H1 (cell line): ENCODE results near the gene AUH. TPM values are rescaled to one million over a fixed set of nuclear protein-coding genes. Genes with fewer than 3 reads are reported as not detected.

Experiments used
- CTCF ChIA-PET: fragments of 300-600 bp; sonication (Branson Sonifier 250); formaldehyde crosslinking; loops from one replicate; lab custom pipeline; 2021; ENCODE audit not compliant: partially characterized antibody; lab: Charles Lee
- POLR2A ChIA-PET: fragments of 300-600 bp; sonication (Branson Sonifier 250); formaldehyde crosslinking; loops from one replicate; lab custom pipeline; 2021; ENCODE audit warnings: inconsistent platforms; ENCODE audit not compliant: partially characterized antibody; lab: Charles Lee
- DNase-seq, 2 experiments: peaks; one replicate each; pipeline versions ENCODE4 v3.0.0 to v3.0.0-alpha.2; 2010 to 2022; ENCODE audit warnings: low spot score in 2 of 2, low read depth in 1 of 2, mixed read lengths in 1 of 2
- FAIRE-seq: peaks from 2 replicates; lab custom pipeline; 2011; peaks lifted over from hg19 to GRCh38; lab: Jason Lieb, UNC
- H2AFZ ChIP-seq: 2 replicates; pipeline ENCODE4 v1.8.1; 2012; ENCODE audit warnings: low read length, inconsistent platforms
- H2AK5ac ChIP-seq: 2 replicates; pipeline ENCODE4 v1.6.1; 2013; ENCODE audit warnings: low read depth, low read length
- H2BK120ac ChIP-seq: replicated peaks from 2 replicates; pipeline ENCODE3; 2013; ENCODE audit warnings: low read depth, low read length, inconsistent platforms
- H2BK12ac ChIP-seq: 2 replicates; pipeline ENCODE4 v1.6.1; 2013; ENCODE audit warnings: low read depth, low read length
- H2BK15ac ChIP-seq: 2 replicates; pipeline ENCODE4 v1.6.1; 2013; ENCODE audit warnings: low read length
- H2BK20ac ChIP-seq: 2 replicates; pipeline ENCODE4 v1.6.1; 2013; ENCODE audit warnings: low read length
- H2BK5ac ChIP-seq: 2 replicates; pipeline ENCODE4 v1.6.1; 2013; ENCODE audit warnings: low read depth, low read length
- H3K14ac ChIP-seq: 2 replicates; pipeline ENCODE4 v1.6.1; 2013; ENCODE audit warnings: inconsistent platforms; ENCODE audit not compliant: insufficient read length
- H3K18ac ChIP-seq: 2 replicates; pipeline ENCODE4 v1.6.1; 2013; ENCODE audit warnings: low read length; ENCODE audit errors: extremely low read depth
- H3K23ac ChIP-seq: 2 replicates; pipeline ENCODE4 v1.6.1; 2013; ENCODE audit warnings: inconsistent platforms; ENCODE audit not compliant: insufficient read length
- H3K23me2 ChIP-seq: 2 replicates; pipeline ENCODE4 v1.6.1; 2013; ENCODE audit warnings: low read depth, low read length
- H3K27ac ChIP-seq: 2 replicates; pipeline ENCODE4 v1.6.1; 2011; ENCODE audit warnings: low read depth, low read length, inconsistent platforms
- H3K27me3 ChIP-seq, 4 experiments: replicated peaks in 1 of 4; 1 replicate in 1 of 4; 2 replicates in 3 of 4; pipeline versions ENCODE4 v1.6.1 to v1.8.1; 2011 to 2013; ENCODE audit warnings: low read length in 3 of 4, mild to moderate bottlenecking in 3 of 4, inconsistent platforms in 2 of 4, mixed read lengths in 2 of 4, moderate library complexity in 1 of 4; ENCODE audit not compliant: control insufficient read depth in 3 of 4, insufficient read depth in 3 of 4; ENCODE audit errors: extremely low read depth in 1 of 4
- H3K36me3 ChIP-seq, 4 experiments: 2 replicates each; pipeline versions ENCODE4 v1.6.1 to v1.8.1; 2011 to 2013; ENCODE audit warnings: mild to moderate bottlenecking in 4 of 4, low read length in 3 of 4, moderate library complexity in 2 of 4, control low read depth in 1 of 4, inconsistent platforms in 1 of 4; ENCODE audit not compliant: insufficient read depth in 4 of 4, control insufficient read depth in 2 of 4
- H3K4ac ChIP-seq: replicated peaks from 2 replicates; pipeline ENCODE3; 2013; ENCODE audit warnings: low read length, low read depth, mixed read lengths, inconsistent platforms; ENCODE audit not compliant: insufficient read length
- H3K4me1 ChIP-seq, 4 experiments: replicated peaks in 1 of 4; 1 replicate in 1 of 4; 2 replicates in 3 of 4; pipeline versions ENCODE4 v1.6.1 to v1.8.1; 2011 to 2013; ENCODE audit warnings: low read length in 3 of 4, inconsistent platforms in 2 of 4, mixed read lengths in 1 of 4; ENCODE audit not compliant: insufficient read depth in 4 of 4, control insufficient read depth in 3 of 4
- H3K4me2 ChIP-seq, 2 experiments: 2 replicates each; pipeline versions ENCODE4 v1.6.1 to v1.8.1; 2011 to 2013; ENCODE audit warnings: low read depth in 2 of 2, low read length in 2 of 2, control low read depth in 1 of 2, inconsistent platforms in 1 of 2, mild to moderate bottlenecking in 1 of 2; ENCODE audit not compliant: insufficient read depth in 1 of 2
- H3K4me3 ChIP-seq, 4 experiments: fragments of 200-600, 300-600 bp in 1 of 4; sonication (generic), shearing (Covaris generic), sonication (Bioruptor Twin) in 1 of 4; 2 replicates each; pipeline versions ENCODE4 v1.5.1 to v1.8.1; 2011 to 2016; ENCODE audit warnings: low read length in 4 of 4, low read depth in 3 of 4, control low read depth in 2 of 4, inconsistent platforms in 2 of 4, mild to moderate bottlenecking in 2 of 4, mixed read lengths in 1 of 4, moderate library complexity in 1 of 4; ENCODE audit not compliant: insufficient read depth in 2 of 4; ENCODE audit errors: extremely low read depth in 1 of 4
- H3K56ac ChIP-seq: replicated peaks from 2 replicates; pipeline ENCODE3; 2013; ENCODE audit warnings: low read depth, mild to moderate bottlenecking, mixed read lengths, low read length, inconsistent platforms; ENCODE audit not compliant: insufficient read length
- H3K79me1 ChIP-seq: 2 replicates; pipeline ENCODE4 v1.6.1; 2013; ENCODE audit warnings: low read depth, low read length, control low read depth
- H3K79me2 ChIP-seq, 2 experiments: 2 replicates each; pipeline versions ENCODE4 v1.6.1 to v1.8.1; 2012 to 2013; ENCODE audit warnings: low read length in 2 of 2, mild to moderate bottlenecking in 2 of 2, inconsistent platforms in 1 of 2; ENCODE audit not compliant: insufficient read depth in 2 of 2, control insufficient read depth in 1 of 2
- H3K9ac ChIP-seq, 4 experiments: replicated peaks in 1 of 4; 1 replicate in 1 of 4; 2 replicates in 3 of 4; pipeline versions ENCODE4 v1.6.1 to v1.8.1; 2011 to 2013; ENCODE audit warnings: low read depth in 3 of 4, low read length in 3 of 4, control low read depth in 2 of 4, mild to moderate bottlenecking in 2 of 4, moderate library complexity in 2 of 4, inconsistent platforms in 1 of 4; ENCODE audit errors: extremely low read depth in 1 of 4
- H3K9me3 ChIP-seq, 2 experiments: 2 replicates each; pipeline versions ENCODE4 v1.6.1 to v1.8.1; 2012 to 2013; ENCODE audit warnings: mild to moderate bottlenecking in 2 of 2, moderate library complexity in 2 of 2, control low read depth in 1 of 2, inconsistent platforms in 1 of 2, low read depth in 1 of 2, low read length in 1 of 2, mixed read lengths in 1 of 2; ENCODE audit not compliant: insufficient read depth in 2 of 2
- H4K20me1 ChIP-seq, 2 experiments: replicated peaks in 1 of 2; 2 replicates each; pipeline versions ENCODE3 to v1.8.1; 2011 to 2013; ENCODE audit warnings: inconsistent platforms in 2 of 2, low read length in 2 of 2, mild to moderate bottlenecking in 1 of 2; ENCODE audit not compliant: insufficient read depth in 2 of 2, control insufficient read depth in 1 of 2
- H4K5ac ChIP-seq: 2 replicates; pipeline ENCODE4 v1.6.1; 2013; ENCODE audit warnings: low read length, low read depth, mixed read lengths, inconsistent platforms; ENCODE audit not compliant: insufficient read length
- H4K8ac ChIP-seq: 2 replicates; pipeline ENCODE4 v1.8.0; 2013; ENCODE audit warnings: mild to moderate bottlenecking, moderate library complexity, low read length, inconsistent platforms; ENCODE audit not compliant: insufficient read depth; ENCODE audit errors: extremely low read depth
- H4K91ac ChIP-seq: replicated peaks from 2 replicates; pipeline ENCODE3; 2013; ENCODE audit warnings: low read length, mixed read lengths, inconsistent platforms; ENCODE audit not compliant: insufficient read length
- BACH1 ChIP-seq: IDR thresholded peaks from 2 replicates; pipeline ENCODE4 v1.6.1; 2012; ENCODE audit warnings: low read length, improper control_type of control experiment
- CTBP2 ChIP-seq: IDR thresholded peaks from 2 replicates; pipeline ENCODE4 v1.7.0; 2011; ENCODE audit warnings: borderline replicate concordance, mild to moderate bottlenecking, moderate library complexity, mixed read lengths, low read length; ENCODE audit not compliant: insufficient read depth, insufficient read length
- GABPA ChIP-seq: IDR thresholded peaks from 2 replicates; pipeline ENCODE4 v1.6.1; 2011; ENCODE audit warnings: mild to moderate bottlenecking, low read length, moderate library complexity, borderline replicate concordance; ENCODE audit not compliant: insufficient read depth
- POU5F1 ChIP-seq: IDR thresholded peaks from 2 replicates; pipeline ENCODE4 v1.6.1; 2011; ENCODE audit warnings: low read depth, mild to moderate bottlenecking, low read length, moderate library complexity
- RAD21 ChIP-seq, 2 experiments: IDR thresholded peaks in 1 of 2; conservative IDR thresholded peaks in 1 of 2; 2 replicates each; pipeline ENCODE4 v1.6.1; 2011; ENCODE audit warnings: low read depth in 2 of 2, low read length in 2 of 2, improper control_type of control experiment in 1 of 2, inconsistent platforms in 1 of 2, mild to moderate bottlenecking in 1 of 2, moderate library complexity in 1 of 2
- TAF7 ChIP-seq: optimal IDR thresholded peaks from 2 replicates; pipeline ENCODE3; 2011; ENCODE audit warnings: low read depth, mild to moderate bottlenecking, inconsistent platforms, low read length, moderate library complexity, borderline replicate concordance
- WGBS, 2 experiments: shearing (Covaris generic) in 1 of 2; methylation state at CpG; one replicate each; pipeline versions ENCODE4 v1.1.6 to v1.1.7; 2013 to 2015; ENCODE audit warnings: low lambda C conversion rate in 2 of 2, mixed read lengths in 2 of 2, inconsistent platforms in 1 of 2, low coverage in 1 of 2, missing lambda C conversion rate in 1 of 2; ENCODE audit not compliant: insufficient replicate concordance in 2 of 2, insufficient coverage in 1 of 2, insufficient read length in 1 of 2; ENCODE audit errors: extremely low coverage in 1 of 2, missing lambda C conversion rate in 1 of 2; 5-methylcytosine and 5-hydroxymethylcytosine counted together
- long read RNA-seq, 2 experiments: library from RNA in 1 of 2; library from capped mRNA in 1 of 2; stranded (forward); transcript quantifications; one replicate each; pipeline ENCODE4 v2.0.0, GENCODE V29; 2021; ENCODE audit warnings: inconsistent platforms in 1 of 2
- polyA minus RNA-seq, 3 experiments: library from RNA; depleted of rRNA, polyadenylated mRNA; stranded (reverse); fragments of >200 nt; gene quantifications; 1 replicate in 2 of 3; 2 replicates in 1 of 3; pipeline ENCODE4 v1.2.3, GENCODE V29; 2011
- polyA plus RNA-seq, 7 experiments: library from polyadenylated mRNA; depleted of rRNA in 3 of 7; stranded (reverse) in 5 of 7; unstranded in 2 of 7; fragments of >200 nt in 5 of 7; fragments of 200-250 nt in 2 of 7; gene quantifications; 1 replicate in 5 of 7; 2 replicates in 1 of 7; 4 replicates in 1 of 7; pipeline versions ENCODE4 v1.2.1 to v1.2.3, GENCODE V29; 2011 to 2013; ENCODE audit warnings: missing spikeins in 2 of 7, mixed read lengths in 2 of 7
- total RNA-seq: library from RNA; stranded (reverse); fragmentation: NEBNext Ultra II Directional; extraction: Animal tissue kit (Norgen Biotek cat#: 25700); gene quantifications from 2 replicates; pipeline ENCODE4 v1.2.1, GENCODE V29; 2021

Gene AUH, protein sequence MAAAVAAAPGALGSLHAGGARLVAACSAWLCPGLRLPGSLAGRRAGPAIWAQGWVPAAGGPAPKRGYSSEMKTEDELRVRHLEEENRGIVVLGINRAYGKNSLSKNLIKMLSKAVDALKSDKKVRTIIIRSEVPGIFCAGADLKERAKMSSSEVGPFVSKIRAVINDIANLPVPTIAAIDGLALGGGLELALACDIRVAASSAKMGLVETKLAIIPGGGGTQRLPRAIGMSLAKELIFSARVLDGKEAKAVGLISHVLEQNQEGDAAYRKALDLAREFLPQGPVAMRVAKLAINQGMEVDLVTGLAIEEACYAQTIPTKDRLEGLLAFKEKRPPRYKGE
- total RNA-seq (21.9 and 22.1 TPM in 2 replicates), polyA plus RNA-seq (2011; rRNA removed) (5.8 and 6.2 TPM in 2 replicates), polyA minus RNA-seq (2011; rRNA and poly(A)+ RNA removed) (4.2 and 4.6 TPM in 2 replicates)
- 13.9 TPM for polyA plus RNA-seq (2011; cell fraction: cytosol; rRNA removed)
- polyA plus RNA-seq (2011; cell fraction: nucleus; rRNA removed) = 15.6 TPM
- 12.5 to 22.2 TPM (median 14.3 TPM) in 4 replicates for polyA plus RNA-seq (2012, experiment 1 of 2)
- polyA plus RNA-seq (2012, experiment 2 of 2) = 3.0 TPM
- 12.1 TPM for polyA plus RNA-seq (2013, experiment 1 of 2)
- polyA plus RNA-seq (2013, experiment 2 of 2) = 11.0 TPM
- 7.5 TPM for polyA minus RNA-seq (2011; cell fraction: cytosol; rRNA and poly(A)+ RNA removed)
- 29.9 TPM for polyA minus RNA-seq (2011; cell fraction: nucleus; rRNA and poly(A)+ RNA removed)
- long read RNA-seq, experiment 1, transcript AUH-202 (10 exons, 1,577 nt) = major isoform, 5 of 18 reads
- long read RNA-seq, experiment 1, partial matches to known transcripts = 4 of 18 reads
- long read RNA-seq, experiment 1, other reads (novel, unspliced or antisense) = 9 of 18 reads
- long read RNA-seq, experiment 2, partial matches to known transcripts = 3 of 3 reads
- long read RNA-seq, experiment 2, other reads (novel, unspliced or antisense) = 0 of 3 reads

DNA sequence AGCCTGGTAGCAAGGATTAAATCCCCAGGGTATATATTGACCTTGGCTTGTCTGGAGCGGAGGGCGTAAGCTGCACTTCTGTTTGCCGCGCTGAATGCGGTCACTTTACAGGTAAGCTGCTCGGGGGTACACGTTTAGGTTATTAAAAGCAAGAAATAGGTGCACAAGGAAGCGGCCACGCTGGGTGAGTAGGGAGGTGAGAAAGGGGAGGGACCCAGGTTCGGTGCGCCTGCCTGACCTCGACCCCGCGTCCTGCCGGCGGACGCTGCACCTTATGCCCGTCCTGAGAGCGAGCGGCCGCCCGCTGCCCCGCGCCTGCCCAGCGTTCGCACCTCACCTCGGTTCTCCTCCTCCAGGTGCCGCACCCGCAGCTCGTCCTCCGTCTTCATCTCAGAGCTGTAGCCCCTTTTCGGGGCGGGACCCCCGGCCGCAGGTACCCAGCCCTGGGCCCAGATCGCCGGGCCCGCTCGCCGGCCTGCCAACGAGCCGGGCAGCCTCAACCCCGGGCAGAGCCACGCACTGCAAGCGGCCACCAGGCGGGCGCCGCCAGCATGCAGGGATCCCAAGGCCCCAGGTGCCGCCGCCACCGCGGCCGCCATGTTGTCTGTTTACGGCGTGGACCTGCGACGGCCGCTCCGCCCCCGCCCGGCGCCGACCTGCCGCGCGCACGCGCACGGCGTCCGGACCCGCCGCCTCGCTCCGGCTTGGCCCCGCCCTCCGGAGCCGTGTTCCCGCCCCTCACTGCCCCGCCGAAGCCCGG is at the start of gene AUH:
Gene AUH (minus strand): TSS at position 628 of the 760 bp plus-strand sequence. CDS start 29 bp downstream, at position 599.
- peaks cover 3 to 5% of the 10 kb centered on the region in 2 experiments; a peak in 3 of 4 replicates for H3K9me3 ChIP-seq
- peak within 1 kb of the TSS; percentile 1 for H3K56ac ChIP-seq
- H2AK5ac ChIP-seq = no peak within 1 kb of the TSS
- H2BK120ac ChIP-seq = no peak within 1 kb of the TSS
- DNase-seq = peak; percentile 47 to 92
- POLR2A ChIA-PET = interaction anchor here (0.7 to 2.0 kb wide), 11 partner anchors 11 to 353 kb away, joined by 3 to 7 read pairs (median 3); no protein-coding TSS in a partner anchor
- peaks cover 0 to 10% (median 0%) of the 10 kb centered on the region in 4 experiments; a peak in 2 of 8 replicates for H3K36me3 ChIP-seq
- WGBS, 2 experiments = 1% methylated on average over 53 of the region's 82 CpGs; no CpG with 5 or more reads in 1 of the 2 experiments
- H3K18ac ChIP-seq = peak within 1 kb of the TSS; percentile 79
- H3K4me2 ChIP-seq = peak within 1 kb of the TSS; percentile 79 to 89
- H4K20me1 ChIP-seq = peaks cover 7 to 12% of the 10 kb centered on the region in 2 experiments
- peak within 1 kb of the TSS; percentile 71 for H4K91ac ChIP-seq
- FAIRE-seq = no peak
- peak within 1 kb of the TSS; percentile 88 to 99 (median 90) for H3K9ac ChIP-seq
- peaks cover 3% of the 10 kb centered on the region; the same call in 1 of the 2 replicates for H3K79me1 ChIP-seq
- peaks cover 4% of the 10 kb centered on the region; the same call in 1 of the 2 replicates for H3K23me2 ChIP-seq
- CTCF ChIA-PET = interaction anchor here (1.0 to 1.9 kb wide), 4 partner anchors 15 to 328 kb away, joined by 3 to 6 read pairs (median 4); no protein-coding TSS in a partner anchor
- no peak within 1 kb of the TSS for H3K23ac ChIP-seq
- H3K4me1 ChIP-seq = peaks cover 4 to 10% (median 9%) of the 10 kb centered on the region in 4 experiments; a peak in 6 of 7 replicates
- peak within 1 kb of the TSS; percentile 37 for H2BK5ac ChIP-seq
- H4K5ac ChIP-seq = peak within 1 kb of the TSS; percentile 91
- H3K4ac ChIP-seq = peak within 1 kb of the TSS; percentile 1
- peaks cover 16 to 47% of the 10 kb centered on the region in 2 experiments for H3K79me2 ChIP-seq
- no peaks in the 10 kb centered on the region for H3K27me3 ChIP-seq
- H3K27ac ChIP-seq = peak within 1 kb of the TSS; percentile 85
- H4K8ac ChIP-seq = peak within 1 kb of the TSS; percentile 99
- H2BK15ac ChIP-seq = no peak within 1 kb of the TSS
- H3K4me3 ChIP-seq = peak within 1 kb of the TSS; percentile 78 to 94 (median 91)
- peak within 1 kb of the TSS; percentile 100 for H2AFZ ChIP-seq
- H3K14ac ChIP-seq = no peak within 1 kb of the TSS
- peak within 1 kb of the TSS; percentile 30 for H2BK12ac ChIP-seq
- no peak within 1 kb of the TSS for H2BK20ac ChIP-seq
- TF ChIP-seq TAF7 = no peak
- TF ChIP-seq RAD21 (IDR thresholded peaks at IDR 0.05 in 1 of 2, conservative IDR thresholded peaks at IDR 0.05 in 1 of 2; ENCODE audit: low read depth in 2 of 2, low read length in 2 of 2) = peak in 1 of 2 experiments; percentile 14; a peak in 1 of 4 replicates
- no peak for TF ChIP-seq CTBP2
- TF ChIP-seq BACH1 = no peak
- no peak for TF ChIP-seq GABPA
- no peak for TF ChIP-seq POU5F1
